ENCODE measurements around the gene NLGN1.

- no peak for TF ChIP-seq CTCF (IDR thresholded peaks at IDR 0.05)
- no peak for TF ChIP-seq POLR2A (IDR thresholded peaks at IDR 0.05)
Observed at GRCh38 chr3:173725507-173725906, 328.0 kb downstream of the NLGN1 start.
